ENCODE measurements around the gene EIF1AD. TPM values are rescaled to one million over a fixed set of nuclear protein-coding genes. Genes with fewer than 3 reads are reported as not detected.

The EIF1AD gene
- total RNA-seq, 2 donors from 2014 or later = 37.4 to 40.1 TPM

DNA sequence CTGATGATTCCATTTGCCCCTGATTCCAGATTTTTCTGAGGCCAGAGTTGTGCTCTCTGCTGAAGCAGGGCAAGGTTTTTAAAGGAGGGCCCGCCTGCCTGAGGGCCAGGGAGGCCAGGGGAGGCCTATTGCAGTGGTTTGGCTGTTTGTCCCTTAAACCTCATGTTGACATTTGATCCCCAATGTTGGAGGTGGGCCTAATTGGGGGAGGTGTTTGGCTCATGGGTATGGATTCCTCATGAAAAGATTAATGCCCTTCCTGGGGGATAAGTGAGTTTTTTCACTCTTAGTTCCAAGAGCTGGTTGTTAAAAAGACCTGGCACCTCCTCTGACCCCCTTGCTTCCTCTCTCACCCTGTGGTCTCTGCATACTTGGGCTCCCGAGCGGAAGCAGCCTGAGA, 37.8 kb upstream of the EIF1AD start:
- DNase-seq = no peak
- no peak overlapping the region for H3K27ac Mint-ChIP-seq
- H3K4me3 Mint-ChIP-seq = no peak overlapping the region
- H3K27me3 Mint-ChIP-seq (ENCODE audit: insufficient read depth) = peaks cover 14% of the 10 kb centered on the region
- no peak overlapping the region for H3K9ac ChIP-seq (ENCODE audit: extremely low read depth, low read length, poor library complexity, severe bottlenecking)
- H3K9me3 Mint-ChIP-seq = peaks cover 18% of the 10 kb centered on the region
- H3K4me1 ChIP-seq (ENCODE audit: control insufficient read depth, insufficient read depth, low read length) = no peaks in the 10 kb centered on the region
- H3K4me3 ChIP-seq (ENCODE audit: low read length) = no peak overlapping the region
- no peaks in the 10 kb centered on the region for H3K36me3 ChIP-seq (ENCODE audit: control insufficient read depth, insufficient read depth, low read length)
- H3K27me3 ChIP-seq (ENCODE audit: control insufficient read depth, insufficient read depth, low read length, poor library complexity, severe bottlenecking) = no peaks in the 10 kb centered on the region
- TF ChIP-seq CTCF (conservative IDR thresholded peaks at IDR 0.05) = no peak
- peaks cover 3% of the 10 kb centered on the region for H3K4me1 Mint-ChIP-seq
- no peak overlapping the region for H3K27ac ChIP-seq (ENCODE audit: low read depth, low read length)
- peaks cover 15% of the 10 kb centered on the region for H3K36me3 Mint-ChIP-seq (ENCODE audit: low read depth)
- 89 to 93% methylated on average over 3 of the region's 3 CpGs for WGBS, 2 experiments (ENCODE audit: insufficient coverage in 1 of 2, insufficient read length in 1 of 2)
- no peaks in the 10 kb centered on the region for H3K9me3 ChIP-seq (ENCODE audit: control insufficient read depth, low read length)

- H3K9me3 ChIP-seq (ENCODE audit: control insufficient read depth, low read length) = no peaks in the 10 kb centered on the region
- no peak overlapping the region for H3K27ac Mint-ChIP-seq
- H3K36me3 ChIP-seq (ENCODE audit: control insufficient read depth, insufficient read depth, low read length) = no peaks in the 10 kb centered on the region
- H3K27me3 Mint-ChIP-seq (ENCODE audit: insufficient read depth) = peaks cover 17% of the 10 kb centered on the region
- 86 to 90% methylated on average over 3 of the region's 3 CpGs for whole genome bisulfite sequencing, 2 experiments (ENCODE audit: insufficient coverage in 1 of 2, insufficient read length in 1 of 2)
- no peak for TF ChIP-seq CTCF (conservative IDR thresholded peaks at IDR 0.05)
- no peaks in the 10 kb centered on the region for H3K4me1 ChIP-seq (ENCODE audit: control insufficient read depth, insufficient read depth, low read length)
- H3K4me3 Mint-ChIP-seq = no peak overlapping the region
- no peak overlapping the region for H3K9ac ChIP-seq (ENCODE audit: extremely low read depth, low read length, poor library complexity, severe bottlenecking)
- no peak for DNase-seq
- H3K27ac ChIP-seq (ENCODE audit: low read depth, low read length) = no peak overlapping the region
- H3K27me3 ChIP-seq (ENCODE audit: control insufficient read depth, insufficient read depth, low read length, poor library complexity, severe bottlenecking) = no peaks in the 10 kb centered on the region
- no peaks in the 10 kb centered on the region for H3K4me1 Mint-ChIP-seq
- peaks cover 5% of the 10 kb centered on the region for H3K36me3 Mint-ChIP-seq (ENCODE audit: low read depth)
- no peak overlapping the region for H3K4me3 ChIP-seq (ENCODE audit: low read length)
- peaks cover 18% of the 10 kb centered on the region for H3K9me3 Mint-ChIP-seq
Measured at GRCh38 chr11:66037327-66037726, 35.4 kb upstream of the EIF1AD start.

GRCh38 chr11:66036334-66036710, 34.4 kb upstream of the EIF1AD start:
- DNase-seq = no peak
- Mint-ChIP-seq H3K27ac (no peak overlapping the region), H3K4me1 (no peaks in the 10 kb centered on the region), H3K9me3 (peaks cover 18% of the 10 kb centered on the region), H3K4me3 (no peak overlapping the region), H3K36me3 (ENCODE audit: low read depth) (no peaks in the 10 kb centered on the region), H3K27me3 (ENCODE audit: insufficient read depth) (peaks cover 19% of the 10 kb centered on the region)
- no peak for TF ChIP-seq CTCF (conservative IDR thresholded peaks at IDR 0.05)
- Histone ChIP-seq H3K27ac (ENCODE audit: low read depth, low read length) (no peak overlapping the region), H3K9ac (ENCODE audit: extremely low read depth, low read length, poor library complexity, severe bottlenecking) (no peak overlapping the region), H3K4me1 (ENCODE audit: control insufficient read depth, insufficient read depth, low read length) (no peaks in the 10 kb centered on the region), H3K9me3 (ENCODE audit: control insufficient read depth, low read length) (no peaks in the 10 kb centered on the region), H3K27me3 (ENCODE audit: control insufficient read depth, insufficient read depth, low read length, poor library complexity, severe bottlenecking) (no peaks in the 10 kb centered on the region), H3K4me3 (ENCODE audit: low read length) (no peak overlapping the region), H3K36me3 (ENCODE audit: control insufficient read depth, insufficient read depth, low read length) (no peaks in the 10 kb centered on the region)
- 87 to 92% methylated on average over 4 to 5 of the region's 5 CpGs for WGBS, 2 experiments (ENCODE audit: insufficient coverage in 1 of 2, insufficient read length in 1 of 2)
